Body of pancreas (tissue), 4 donors: ENCODE results near the gene ACE. TPM values are rescaled to one million over a fixed set of nuclear protein-coding genes. Genes with fewer than 3 reads are reported as not detected.

ENCODE experiments used
- ATAC-seq: fragments of 150-250 bp; one replicate; pipeline ENCODE4 v1.9.1; 2016
- DNase-seq, 4 donors: peaks; one replicate each; pipeline ENCODE4 v3.0.0-alpha.2; 2019
- H3K27ac ChIP-seq, 4 donors: fragments of 200-600 bp; sonication (generic); 1 replicate in 3 of 4; 2 replicates in 1 of 4; pipeline versions ENCODE4 v1.5.1 to v1.6.1; 2016 to 2019; ENCODE audit warnings: mild to moderate bottlenecking in 1 of 4, mixed read lengths in 1 of 4, moderate library complexity in 1 of 4
- H3K27me3 ChIP-seq, 2 donors: fragments of 200-600 bp; sonication (generic); one replicate each; pipeline ENCODE4 v1.6.0; 2016; ENCODE audit warnings: mild to moderate bottlenecking in 1 of 2
- H3K36me3 ChIP-seq, 2 donors: fragments of 200-600 bp; sonication (generic); replicated peaks in 1 of 2; 2 replicates each; pipeline ENCODE4 v1.5.1; 2016; ENCODE audit warnings: low read depth in 2 of 2; ENCODE audit not compliant: insufficient read depth in 1 of 2
- H3K4me1 ChIP-seq: fragments of 200-600 bp; sonication (generic); one replicate; pipeline ENCODE4 v1.6.0; 2016
- H3K4me3 ChIP-seq, 2 donors: fragments of 200-600 bp; sonication (generic); 1 replicate in 1 of 2; 2 replicates in 1 of 2; pipeline ENCODE4 v1.5.1; 2016 to 2019
- H3K9me3 ChIP-seq, 3 donors: fragments of 200-600 bp; sonication (generic); 1 replicate in 2 of 3; 2 replicates in 1 of 3; pipeline ENCODE4 v1.5.1; 2016
- CTCF ChIP-seq, 7 experiments: fragments of 450-650 bp in 4 of 7; fragments of 200-600 bp in 3 of 7; sonication (generic) in 3 of 7; IDR thresholded peaks; one replicate each; pipeline ENCODE4 v1.5.1; 2016 to 2019; ENCODE audit warnings: antibody characterized with exemption in 7 of 7
- POLR2A ChIP-seq, 3 donors: fragments of 450-650 bp; IDR thresholded peaks; one replicate each; pipeline ENCODE4 v1.6.1; 2016; ENCODE audit warnings: antibody characterized with exemption in 3 of 3, mild to moderate bottlenecking in 2 of 3
- WGBS, 2 donors: methylation state at CpG; one replicate each; pipeline ENCODE4 v1.1.5; 2017; 5-methylcytosine and 5-hydroxymethylcytosine counted together
- intact Hi-C: fragments of 100-400 bp; cut with DNase I; formaldehyde crosslinking; loops from one replicate; pipeline ENCODE4 v1.15.1; 2023
- total RNA-seq, 2 donors: library from RNA; depleted of rRNA; stranded (reverse); fragments of >200 nt; gene quantifications; one replicate each; pipeline ENCODE4 v1.1.0, GENCODE V29; 2016

The ACE gene
- total RNA-seq, 2 donors from 2014 or later: 5.3 to 6.2 TPM

GRCh38 chr17:63474586-63475460, 2.0 kb upstream of the ACE start:
- no peak for TF ChIP-seq POLR2A (IDR thresholded peaks at IDR 0.05)
- TF ChIP-seq CTCF (IDR thresholded peaks at IDR 0.05): no peak
- WGBS, 2 donors: 64 to 67% methylated on average over 10 of the region's 10 CpGs
- no peak overlapping the region for H3K4me3 ChIP-seq
- intact Hi-C loops: loop anchor here (5.0 kb wide), 1 partner anchor 38 kb away; no protein-coding TSS in a partner anchor
- no peak for ATAC-seq
- no peaks in the 10 kb centered on the region for H3K36me3 ChIP-seq
- DNase-seq: no peak
- no peaks in the 10 kb centered on the region for H3K27me3 ChIP-seq
- peak overlapping the region; percentile 41 to 88 (median 59) for H3K27ac ChIP-seq
- no peaks in the 10 kb centered on the region for H3K9me3 ChIP-seq
- H3K4me1 ChIP-seq: peaks cover 53% of the 10 kb centered on the region

- no peak for TF ChIP-seq POLR2A (IDR thresholded peaks at IDR 0.05)
- no peak for TF ChIP-seq CTCF (IDR thresholded peaks at IDR 0.05)
- no peak for DNase-seq
- peaks cover 53% of the 10 kb centered on the region for H3K4me1 ChIP-seq
- no peaks in the 10 kb centered on the region for H3K27me3 ChIP-seq
- no peaks in the 10 kb centered on the region for H3K9me3 ChIP-seq
- 79 to 80% methylated on average over 26 to 28 of the region's 28 CpGs for WGBS, 2 donors
- ATAC-seq: no peak
- no peaks in the 10 kb centered on the region for H3K36me3 ChIP-seq
- H3K4me3 ChIP-seq: no peak overlapping the region
- H3K27ac ChIP-seq: peak overlapping the region; percentile 15 to 88 (median 59)
- intact Hi-C loops: loop anchor here (5.0 kb wide), 1 partner anchor 38 kb away; no protein-coding TSS in a partner anchor
Measured at GRCh38 chr17:63475491-63476412, 1.1 kb upstream of the ACE start.

GRCh38 chr17:63476459-63476853, 405 bp upstream of the ACE start:
- intact Hi-C loops: loop anchor here (5.0 kb wide), 1 partner anchor 39 kb away; no protein-coding TSS in a partner anchor
- 35% methylated on average over 14 of the region's 36 CpGs; no CpG with 5 or more reads in 1 of the 2 donors for WGBS, 2 donors
- H3K9me3 ChIP-seq: no peaks in the 10 kb centered on the region
- peaks cover 53% of the 10 kb centered on the region for H3K4me1 ChIP-seq
- no peak for ATAC-seq
- no peaks in the 10 kb centered on the region for H3K27me3 ChIP-seq
- peak overlapping the region in 3 of 4 donors; percentile 49 to 88 (median 69) for H3K27ac ChIP-seq
- no peak for TF ChIP-seq CTCF (IDR thresholded peaks at IDR 0.05)
- TF ChIP-seq POLR2A (IDR thresholded peaks at IDR 0.05): peak in 1 of 3 donors; percentile 15
- no peak overlapping the region for H3K4me3 ChIP-seq
- no peaks in the 10 kb centered on the region for H3K36me3 ChIP-seq
- peak in 2 of 4 donors; percentile 16 to 30 for DNase-seq

- no peaks in the 10 kb centered on the region for H3K36me3 ChIP-seq
- H3K27ac ChIP-seq: peak overlapping the region in 3 of 4 donors; percentile 36 to 88 (median 69)
- H3K4me3 ChIP-seq: no peak overlapping the region
- TF ChIP-seq POLR2A (IDR thresholded peaks at IDR 0.05) (no peak), CTCF (IDR thresholded peaks at IDR 0.05) (no peak)
- intact Hi-C loops: loop anchor here (5.0 kb wide), 1 partner anchor 40 kb away; no protein-coding TSS in a partner anchor
- ATAC-seq (no peak), DNase-seq (peak in 1 of 4 donors; percentile 19)
- 20 to 26% methylated on average over 21 to 38 of the region's 44 CpGs for WGBS, 2 donors
- peaks cover 53% of the 10 kb centered on the region for H3K4me1 ChIP-seq
- H3K9me3 ChIP-seq: no peaks in the 10 kb centered on the region
- H3K27me3 ChIP-seq: no peaks in the 10 kb centered on the region
Measured at GRCh38 chr17:63477480-63478440, 899 bp downstream of the ACE start.
